Measurements from ENCODE around the gene TLX1. TPM values are rescaled to one million over a fixed set of nuclear protein-coding genes. Genes with fewer than 3 reads are reported as not detected.

The TLX1 gene
- total RNA-seq, 4 donors from 2014 or later, result not detected

DNA sequence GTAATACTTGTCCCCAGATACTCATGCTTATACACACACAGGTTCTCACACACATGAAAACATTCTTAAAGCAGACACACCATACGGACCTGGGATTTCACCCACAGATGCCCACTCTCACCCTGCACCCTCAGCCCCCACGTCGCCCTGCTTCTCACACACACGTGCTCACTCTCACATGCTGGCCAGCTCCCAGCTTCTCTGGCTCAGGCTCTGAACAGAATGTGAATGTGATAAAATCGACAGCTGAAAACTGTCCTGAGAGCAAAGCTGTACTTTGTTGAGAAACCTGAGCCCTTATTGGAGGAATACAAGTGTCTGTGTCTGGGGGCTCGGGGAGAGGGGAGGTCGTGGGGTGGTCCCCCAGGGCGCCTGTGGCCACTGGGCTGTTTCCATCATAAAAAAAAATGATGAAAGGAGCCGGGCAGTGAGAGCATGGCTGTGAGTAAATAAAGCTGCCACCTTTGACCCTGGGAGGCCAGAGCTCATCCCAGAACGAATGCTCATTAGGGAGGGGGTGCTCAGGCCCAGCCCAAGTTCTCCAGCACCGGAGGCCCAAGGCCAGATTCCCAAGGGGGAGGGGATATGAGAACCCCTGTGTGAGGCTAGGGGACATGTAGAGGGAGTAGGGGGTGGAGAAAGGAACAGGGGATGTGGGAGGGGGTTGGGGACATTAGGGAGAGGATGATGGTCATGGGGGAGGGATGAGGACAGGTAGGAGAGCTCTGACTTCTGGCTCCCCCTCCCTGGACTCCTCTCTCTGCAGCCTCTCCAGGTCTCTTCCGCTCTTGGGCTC lies 18.1 kb upstream of the TLX1 start:
- TF ChIP-seq, protein P1, sequence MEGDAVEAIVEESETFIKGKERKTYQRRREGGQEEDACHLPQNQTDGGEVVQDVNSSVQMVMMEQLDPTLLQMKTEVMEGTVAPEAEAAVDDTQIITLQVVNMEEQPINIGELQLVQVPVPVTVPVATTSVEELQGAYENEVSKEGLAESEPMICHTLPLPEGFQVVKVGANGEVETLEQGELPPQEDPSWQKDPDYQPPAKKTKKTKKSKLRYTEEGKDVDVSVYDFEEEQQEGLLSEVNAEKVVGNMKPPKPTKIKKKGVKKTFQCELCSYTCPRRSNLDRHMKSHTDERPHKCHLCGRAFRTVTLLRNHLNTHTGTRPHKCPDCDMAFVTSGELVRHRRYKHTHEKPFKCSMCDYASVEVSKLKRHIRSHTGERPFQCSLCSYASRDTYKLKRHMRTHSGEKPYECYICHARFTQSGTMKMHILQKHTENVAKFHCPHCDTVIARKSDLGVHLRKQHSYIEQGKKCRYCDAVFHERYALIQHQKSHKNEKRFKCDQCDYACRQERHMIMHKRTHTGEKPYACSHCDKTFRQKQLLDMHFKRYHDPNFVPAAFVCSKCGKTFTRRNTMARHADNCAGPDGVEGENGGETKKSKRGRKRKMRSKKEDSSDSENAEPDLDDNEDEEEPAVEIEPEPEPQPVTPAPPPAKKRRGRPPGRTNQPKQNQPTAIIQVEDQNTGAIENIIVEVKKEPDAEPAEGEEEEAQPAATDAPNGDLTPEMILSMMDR (IDR thresholded peaks at IDR 0.05; ENCODE audit: low read depth), result no peak

- TF ChIP-seq, protein P1 (IDR thresholded peaks at IDR 0.05; ENCODE audit: low read depth), result no peak
These were observed 17.2 kb upstream of the TLX1 start for GRCh38 chr10:101113890-101114403.

- TF ChIP-seq, protein P1 (IDR thresholded peaks at IDR 0.05; ENCODE audit: low read depth), result no peak
These were observed 16.5 kb upstream of the TLX1 start for GRCh38 chr10:101114646-101115045.

DNA sequence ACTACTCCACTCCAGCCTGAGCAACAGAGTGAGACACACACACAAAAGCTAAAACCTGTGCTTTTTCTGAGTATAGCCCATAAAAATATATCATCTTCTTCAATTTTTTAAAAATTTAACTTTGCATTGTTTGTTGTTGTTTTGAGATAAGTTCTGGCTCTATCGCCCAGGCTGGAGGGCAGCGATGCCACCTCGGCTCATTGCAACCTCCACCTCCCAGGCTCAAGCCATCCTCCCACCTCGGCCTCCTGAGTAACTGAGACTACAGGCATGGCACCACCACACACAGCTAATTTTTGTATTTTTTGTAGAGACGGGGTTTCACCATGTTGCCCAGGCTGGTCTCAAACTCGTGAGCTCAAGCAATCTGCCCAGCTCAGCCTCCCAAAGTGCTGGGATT lies 14.3 kb upstream of the TLX1 start:
- TF ChIP-seq, protein P1 (IDR thresholded peaks at IDR 0.05; ENCODE audit: low read depth), result no peak

DNA sequence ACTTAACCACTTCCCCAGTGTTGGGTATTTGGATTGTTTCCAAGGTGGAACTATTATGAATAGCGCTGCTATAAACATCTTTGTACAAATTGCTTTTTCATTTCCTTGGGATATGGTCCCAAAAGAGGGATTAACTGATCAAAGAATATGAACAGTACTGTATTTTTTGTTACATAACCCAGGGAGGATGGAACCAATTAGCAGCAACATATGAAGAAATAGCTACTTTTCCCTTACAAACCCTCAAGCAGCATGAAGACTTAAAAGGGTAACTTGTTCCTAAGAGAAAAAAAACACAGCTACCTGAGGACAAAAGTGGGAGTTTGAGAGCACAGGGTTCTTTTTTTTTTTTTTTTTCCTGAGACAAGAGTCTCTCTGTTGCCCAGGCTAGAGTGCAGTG lies 13.1 kb upstream of the TLX1 start:
- TF ChIP-seq, protein P1 (IDR thresholded peaks at IDR 0.05; ENCODE audit: low read depth), result no peak

DNA sequence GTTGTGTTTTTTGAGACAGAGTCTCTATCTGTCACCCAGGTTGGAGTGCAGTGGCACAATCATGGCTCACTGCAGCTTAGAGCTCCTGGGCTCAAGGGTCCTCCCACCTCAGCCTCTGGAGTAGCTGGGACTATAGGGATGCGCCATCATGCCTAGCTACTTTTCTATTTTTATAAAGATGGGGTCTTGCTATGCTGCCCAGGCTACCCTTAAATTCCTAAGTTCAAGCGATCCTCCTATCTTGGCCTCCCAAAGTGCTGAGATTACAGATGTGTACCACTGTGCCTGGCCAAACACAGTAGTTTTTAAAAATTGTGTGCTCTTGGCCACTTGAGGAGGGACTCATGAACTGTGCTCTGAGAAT lies 10.6 kb upstream of the TLX1 start:
- TF ChIP-seq, protein P1 (IDR thresholded peaks at IDR 0.05; ENCODE audit: low read depth), result no peak

GRCh38 chr10:101120884-101121653 lies 10.0 kb upstream of the TLX1 start:
- TF ChIP-seq, protein P1 (IDR thresholded peaks at IDR 0.05; ENCODE audit: low read depth), result no peak
